H1 (cell line): Measurements from ENCODE around the gene KLF7. TPM values are rescaled to one million over a fixed set of nuclear protein-coding genes. Genes with fewer than 3 reads are reported as not detected.

ENCODE experiments used
- CEBPB ChIP-seq: IDR thresholded peaks from 2 replicates; pipeline ENCODE4 v1.6.1; 2012; ENCODE audit warnings: low read depth, low read length
- EGR1 ChIP-seq: IDR thresholded peaks from 2 replicates; pipeline ENCODE4 v1.6.1; 2011; ENCODE audit warnings: low read depth, low read length, borderline replicate concordance
- HDAC2 ChIP-seq, 2 experiments: fragments of 300-600 bp in 1 of 2; sonication (generic) in 1 of 2; IDR thresholded peaks; 2 replicates each; pipeline ENCODE4 v1.6.1; 2011 to 2012; ENCODE audit warnings: low read depth in 2 of 2, low read length in 2 of 2, mild to moderate bottlenecking in 2 of 2, moderate library complexity in 2 of 2, borderline replicate concordance in 1 of 2, inconsistent platforms in 1 of 2
- POLR2A ChIP-seq, 2 experiments: IDR thresholded peaks; 1 replicate in 1 of 2; 2 replicates in 1 of 2; pipeline ENCODE4 v1.6.1; 2011; ENCODE audit warnings: low read depth in 2 of 2, low read length in 2 of 2, mild to moderate bottlenecking in 2 of 2; ENCODE audit errors: control extremely low read depth in 1 of 2
- SP1 ChIP-seq: IDR thresholded peaks from 2 replicates; pipeline ENCODE4 v1.6.1; 2011; ENCODE audit warnings: low read depth, low read length
- TAF7 ChIP-seq: optimal IDR thresholded peaks from 2 replicates; pipeline ENCODE3; 2011; ENCODE audit warnings: low read depth, mild to moderate bottlenecking, inconsistent platforms, low read length, moderate library complexity, borderline replicate concordance
- TBP ChIP-seq: IDR thresholded peaks from 2 replicates; pipeline ENCODE4 v1.6.1; 2011; ENCODE audit warnings: low read depth, low read length, improper control_type of control experiment
- polyA plus RNA-seq, 7 experiments: library from polyadenylated mRNA; depleted of rRNA in 3 of 7; stranded (reverse) in 5 of 7; unstranded in 2 of 7; fragments of >200 nt in 5 of 7; fragments of 200-250 nt in 2 of 7; gene quantifications; 1 replicate in 5 of 7; 2 replicates in 1 of 7; 4 replicates in 1 of 7; pipeline versions ENCODE4 v1.2.1 to v1.2.3, GENCODE V29; 2011 to 2013; ENCODE audit warnings: missing spikeins in 2 of 7, mixed read lengths in 2 of 7
- total RNA-seq: library from RNA; stranded (reverse); fragmentation: NEBNext Ultra II Directional; extraction: Animal tissue kit (Norgen Biotek cat#: 25700); gene quantifications from 2 replicates; pipeline ENCODE4 v1.2.1, GENCODE V29; 2021
- TF ChIP-seq, protein P1 (sequence below): fragments of 300-600 bp; sonication (generic); IDR thresholded peaks from 2 replicates; pipeline ENCODE4 v1.7.1; 2012; ENCODE audit warnings: low read length, moderate library complexity, mild to moderate bottlenecking, inconsistent platforms; ENCODE audit not compliant: insufficient replicate concordance
- TF ChIP-seq, protein P2 (sequence below): IDR thresholded peaks from 2 replicates; pipeline ENCODE4 v1.6.1; 2011; ENCODE audit warnings: low read depth, mild to moderate bottlenecking, low read length; ENCODE audit not compliant: insufficient read depth

KLF7 gene
- total and polyA plus RNA-seq, 2 of the 8 experiments (the other 6 are each of a cell fraction or from before 2014, with no cell fraction given) = 9.6 to 23.3 TPM

DNA sequence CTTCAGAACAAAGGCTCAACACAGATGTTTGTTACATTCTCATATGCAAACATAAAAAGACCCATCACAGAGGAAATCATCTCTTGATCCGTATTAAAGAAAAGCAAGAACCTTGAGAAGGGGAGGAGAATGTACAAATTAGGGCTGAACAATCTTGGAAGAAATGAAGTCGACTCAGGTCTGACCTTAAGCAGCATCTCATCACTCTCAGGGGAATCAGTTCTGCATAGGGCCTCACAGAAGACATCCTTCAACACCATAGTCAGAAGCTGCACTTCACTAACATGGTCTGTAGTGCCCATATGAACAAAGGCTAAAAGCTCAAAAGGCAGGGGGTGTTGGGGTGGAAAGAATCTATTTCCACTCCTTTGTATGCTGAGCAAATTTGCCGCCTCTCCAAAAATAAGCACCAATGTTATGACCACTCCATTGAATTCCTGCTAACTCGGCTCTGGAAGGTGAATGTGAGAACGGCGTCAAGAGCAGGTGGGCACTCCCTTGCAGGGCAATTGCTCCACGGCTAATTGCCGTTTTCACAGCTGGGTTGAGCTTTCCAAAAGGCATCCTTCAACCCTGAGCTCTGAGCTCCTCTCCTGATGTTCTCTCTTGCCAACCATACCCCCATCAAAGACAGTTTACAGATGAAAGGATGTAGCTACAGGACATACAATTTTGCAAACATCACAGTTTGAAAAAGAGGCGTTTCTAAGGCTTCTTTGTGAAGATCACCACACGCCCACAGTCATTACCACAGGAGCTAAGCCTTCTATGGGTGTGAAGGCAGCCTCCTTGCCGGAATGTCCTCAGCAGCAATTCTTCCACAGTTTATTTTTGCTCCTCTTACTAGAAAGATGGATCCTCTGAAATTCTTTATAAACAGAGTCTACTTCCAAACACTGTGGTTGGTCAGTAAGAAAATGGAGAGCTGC is 10.0 kb downstream of the KLF7 start (continued):
- TF ChIP-seq, protein P1, sequence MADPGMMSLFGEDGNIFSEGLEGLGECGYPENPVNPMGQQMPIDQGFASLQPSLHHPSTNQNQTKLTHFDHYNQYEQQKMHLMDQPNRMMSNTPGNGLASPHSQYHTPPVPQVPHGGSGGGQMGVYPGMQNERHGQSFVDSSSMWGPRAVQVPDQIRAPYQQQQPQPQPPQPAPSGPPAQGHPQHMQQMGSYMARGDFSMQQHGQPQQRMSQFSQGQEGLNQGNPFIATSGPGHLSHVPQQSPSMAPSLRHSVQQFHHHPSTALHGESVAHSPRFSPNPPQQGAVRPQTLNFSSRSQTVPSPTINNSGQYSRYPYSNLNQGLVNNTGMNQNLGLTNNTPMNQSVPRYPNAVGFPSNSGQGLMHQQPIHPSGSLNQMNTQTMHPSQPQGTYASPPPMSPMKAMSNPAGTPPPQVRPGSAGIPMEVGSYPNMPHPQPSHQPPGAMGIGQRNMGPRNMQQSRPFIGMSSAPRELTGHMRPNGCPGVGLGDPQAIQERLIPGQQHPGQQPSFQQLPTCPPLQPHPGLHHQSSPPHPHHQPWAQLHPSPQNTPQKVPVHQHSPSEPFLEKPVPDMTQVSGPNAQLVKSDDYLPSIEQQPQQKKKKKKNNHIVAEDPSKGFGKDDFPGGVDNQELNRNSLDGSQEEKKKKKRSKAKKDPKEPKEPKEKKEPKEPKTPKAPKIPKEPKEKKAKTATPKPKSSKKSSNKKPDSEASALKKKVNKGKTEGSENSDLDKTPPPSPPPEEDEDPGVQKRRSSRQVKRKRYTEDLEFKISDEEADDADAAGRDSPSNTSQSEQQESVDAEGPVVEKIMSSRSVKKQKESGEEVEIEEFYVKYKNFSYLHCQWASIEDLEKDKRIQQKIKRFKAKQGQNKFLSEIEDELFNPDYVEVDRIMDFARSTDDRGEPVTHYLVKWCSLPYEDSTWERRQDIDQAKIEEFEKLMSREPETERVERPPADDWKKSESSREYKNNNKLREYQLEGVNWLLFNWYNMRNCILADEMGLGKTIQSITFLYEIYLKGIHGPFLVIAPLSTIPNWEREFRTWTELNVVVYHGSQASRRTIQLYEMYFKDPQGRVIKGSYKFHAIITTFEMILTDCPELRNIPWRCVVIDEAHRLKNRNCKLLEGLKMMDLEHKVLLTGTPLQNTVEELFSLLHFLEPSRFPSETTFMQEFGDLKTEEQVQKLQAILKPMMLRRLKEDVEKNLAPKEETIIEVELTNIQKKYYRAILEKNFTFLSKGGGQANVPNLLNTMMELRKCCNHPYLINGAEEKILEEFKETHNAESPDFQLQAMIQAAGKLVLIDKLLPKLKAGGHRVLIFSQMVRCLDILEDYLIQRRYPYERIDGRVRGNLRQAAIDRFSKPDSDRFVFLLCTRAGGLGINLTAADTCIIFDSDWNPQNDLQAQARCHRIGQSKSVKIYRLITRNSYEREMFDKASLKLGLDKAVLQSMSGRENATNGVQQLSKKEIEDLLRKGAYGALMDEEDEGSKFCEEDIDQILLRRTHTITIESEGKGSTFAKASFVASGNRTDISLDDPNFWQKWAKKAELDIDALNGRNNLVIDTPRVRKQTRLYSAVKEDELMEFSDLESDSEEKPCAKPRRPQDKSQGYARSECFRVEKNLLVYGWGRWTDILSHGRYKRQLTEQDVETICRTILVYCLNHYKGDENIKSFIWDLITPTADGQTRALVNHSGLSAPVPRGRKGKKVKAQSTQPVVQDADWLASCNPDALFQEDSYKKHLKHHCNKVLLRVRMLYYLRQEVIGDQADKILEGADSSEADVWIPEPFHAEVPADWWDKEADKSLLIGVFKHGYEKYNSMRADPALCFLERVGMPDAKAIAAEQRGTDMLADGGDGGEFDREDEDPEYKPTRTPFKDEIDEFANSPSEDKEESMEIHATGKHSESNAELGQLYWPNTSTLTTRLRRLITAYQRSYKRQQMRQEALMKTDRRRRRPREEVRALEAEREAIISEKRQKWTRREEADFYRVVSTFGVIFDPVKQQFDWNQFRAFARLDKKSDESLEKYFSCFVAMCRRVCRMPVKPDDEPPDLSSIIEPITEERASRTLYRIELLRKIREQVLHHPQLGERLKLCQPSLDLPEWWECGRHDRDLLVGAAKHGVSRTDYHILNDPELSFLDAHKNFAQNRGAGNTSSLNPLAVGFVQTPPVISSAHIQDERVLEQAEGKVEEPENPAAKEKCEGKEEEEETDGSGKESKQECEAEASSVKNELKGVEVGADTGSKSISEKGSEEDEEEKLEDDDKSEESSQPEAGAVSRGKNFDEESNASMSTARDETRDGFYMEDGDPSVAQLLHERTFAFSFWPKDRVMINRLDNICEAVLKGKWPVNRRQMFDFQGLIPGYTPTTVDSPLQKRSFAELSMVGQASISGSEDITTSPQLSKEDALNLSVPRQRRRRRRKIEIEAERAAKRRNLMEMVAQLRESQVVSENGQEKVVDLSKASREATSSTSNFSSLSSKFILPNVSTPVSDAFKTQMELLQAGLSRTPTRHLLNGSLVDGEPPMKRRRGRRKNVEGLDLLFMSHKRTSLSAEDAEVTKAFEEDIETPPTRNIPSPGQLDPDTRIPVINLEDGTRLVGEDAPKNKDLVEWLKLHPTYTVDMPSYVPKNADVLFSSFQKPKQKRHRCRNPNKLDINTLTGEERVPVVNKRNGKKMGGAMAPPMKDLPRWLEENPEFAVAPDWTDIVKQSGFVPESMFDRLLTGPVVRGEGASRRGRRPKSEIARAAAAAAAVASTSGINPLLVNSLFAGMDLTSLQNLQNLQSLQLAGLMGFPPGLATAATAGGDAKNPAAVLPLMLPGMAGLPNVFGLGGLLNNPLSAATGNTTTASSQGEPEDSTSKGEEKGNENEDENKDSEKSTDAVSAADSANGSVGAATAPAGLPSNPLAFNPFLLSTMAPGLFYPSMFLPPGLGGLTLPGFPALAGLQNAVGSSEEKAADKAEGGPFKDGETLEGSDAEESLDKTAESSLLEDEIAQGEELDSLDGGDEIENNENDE = no peak
- TF ChIP-seq POLR2A (IDR thresholded peaks at IDR 0.05; ENCODE audit: control extremely low read depth in 1 of 2, low read depth in 2 of 2, low read length in 2 of 2) (no peak), CEBPB (no peak), HDAC2 (IDR thresholded peaks at IDR 0.05; ENCODE audit: borderline replicate concordance in 1 of 2, low read depth in 2 of 2, low read length in 2 of 2) (no peak), TBP (no peak), TAF7 (no peak), EGR1 (no peak), SP1 (no peak)
- TF ChIP-seq, protein P2, sequence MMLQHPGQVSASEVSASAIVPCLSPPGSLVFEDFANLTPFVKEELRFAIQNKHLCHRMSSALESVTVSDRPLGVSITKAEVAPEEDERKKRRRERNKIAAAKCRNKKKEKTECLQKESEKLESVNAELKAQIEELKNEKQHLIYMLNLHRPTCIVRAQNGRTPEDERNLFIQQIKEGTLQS = no peak
